ENCODE results near the gene CYSLTR2. TPM values are rescaled to one million over a fixed set of nuclear protein-coding genes. Genes with fewer than 3 reads are reported as not detected.

CYSLTR2 gene
- total RNA-seq, 1 donor from 2014 or later: not detected

DNA sequence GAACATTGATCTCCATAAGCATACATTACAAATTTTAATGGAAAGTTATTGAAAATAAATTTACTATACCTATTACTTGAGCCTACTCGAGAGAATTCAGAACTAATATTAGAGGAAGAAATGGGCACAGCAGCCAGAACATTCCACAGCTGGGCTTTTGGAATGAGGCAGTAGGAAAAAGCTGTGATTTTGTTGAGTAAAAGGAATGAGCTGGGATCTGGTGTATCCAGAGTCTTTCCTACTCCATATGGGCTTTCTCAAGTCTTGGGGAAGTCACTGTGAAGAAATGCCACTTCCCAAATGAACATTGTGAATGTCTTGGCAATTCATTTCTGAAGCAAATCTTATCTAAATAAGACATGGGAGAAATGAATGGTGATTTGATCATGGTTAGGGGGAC lies 93.1 kb downstream of the CYSLTR2 start:
- no peak for DNase-seq

DNA sequence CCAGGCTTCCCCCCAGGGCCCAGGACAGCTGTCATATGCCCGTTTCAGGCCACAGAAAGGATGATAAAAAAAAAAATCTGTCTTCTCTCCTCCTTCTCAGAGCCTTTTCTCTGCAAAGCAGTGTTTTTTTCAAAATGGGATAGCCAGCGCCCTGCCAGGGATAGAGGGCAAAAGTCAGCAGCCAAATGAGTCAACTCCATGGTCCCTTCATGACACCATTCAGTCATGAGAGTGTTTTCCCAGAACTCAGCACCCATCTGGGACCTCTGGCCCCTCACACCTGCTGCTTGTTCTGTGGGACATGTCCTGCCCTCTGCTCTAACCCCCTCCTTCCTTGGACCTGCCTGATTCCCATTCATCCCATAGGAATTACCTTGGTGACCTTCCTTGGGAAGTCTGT lies 95.0 kb downstream of the CYSLTR2 start:
- DNase-seq: no peak

GRCh38 chr13:48749144-48749543 lies 95.4 kb downstream of the CYSLTR2 start:
- no peak for DNase-seq

DNA sequence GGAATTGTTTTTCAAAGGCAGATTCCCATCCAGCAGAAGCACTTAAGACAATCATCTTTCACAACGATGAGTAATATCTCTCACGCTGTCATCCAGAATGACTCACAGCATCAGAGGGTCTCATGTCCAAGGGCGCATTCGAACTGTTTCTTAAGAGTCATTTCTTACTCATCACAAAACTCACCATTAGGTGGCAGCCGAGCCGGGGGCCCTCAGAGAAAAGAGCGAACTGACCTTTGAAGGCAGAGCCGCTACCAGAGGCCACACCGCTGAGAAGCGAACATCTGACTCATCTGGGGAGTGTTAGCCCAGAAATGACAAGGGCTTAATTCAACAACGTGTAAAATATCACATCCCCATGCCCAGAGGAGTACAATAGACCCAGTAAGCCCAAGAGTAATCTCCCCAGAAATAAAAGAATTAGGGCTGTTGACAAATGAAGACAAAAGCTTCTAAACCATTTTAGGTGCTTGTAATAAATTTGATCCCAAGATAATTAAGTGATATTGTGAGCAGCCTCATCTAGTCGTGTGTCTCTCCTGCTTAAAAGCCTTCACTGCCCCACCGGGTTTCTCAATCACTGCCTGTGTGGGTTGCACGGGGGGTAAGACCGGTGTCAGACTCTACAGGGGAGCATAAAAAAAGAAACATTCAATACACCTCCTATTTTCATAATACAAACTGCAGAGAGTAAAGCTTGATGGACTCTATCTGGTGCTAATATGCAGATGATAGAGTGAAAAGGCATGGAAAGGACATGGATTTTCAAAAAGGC lies 96.2 kb downstream of the CYSLTR2 start:
- peak; percentile 84 for DNase-seq

DNA sequence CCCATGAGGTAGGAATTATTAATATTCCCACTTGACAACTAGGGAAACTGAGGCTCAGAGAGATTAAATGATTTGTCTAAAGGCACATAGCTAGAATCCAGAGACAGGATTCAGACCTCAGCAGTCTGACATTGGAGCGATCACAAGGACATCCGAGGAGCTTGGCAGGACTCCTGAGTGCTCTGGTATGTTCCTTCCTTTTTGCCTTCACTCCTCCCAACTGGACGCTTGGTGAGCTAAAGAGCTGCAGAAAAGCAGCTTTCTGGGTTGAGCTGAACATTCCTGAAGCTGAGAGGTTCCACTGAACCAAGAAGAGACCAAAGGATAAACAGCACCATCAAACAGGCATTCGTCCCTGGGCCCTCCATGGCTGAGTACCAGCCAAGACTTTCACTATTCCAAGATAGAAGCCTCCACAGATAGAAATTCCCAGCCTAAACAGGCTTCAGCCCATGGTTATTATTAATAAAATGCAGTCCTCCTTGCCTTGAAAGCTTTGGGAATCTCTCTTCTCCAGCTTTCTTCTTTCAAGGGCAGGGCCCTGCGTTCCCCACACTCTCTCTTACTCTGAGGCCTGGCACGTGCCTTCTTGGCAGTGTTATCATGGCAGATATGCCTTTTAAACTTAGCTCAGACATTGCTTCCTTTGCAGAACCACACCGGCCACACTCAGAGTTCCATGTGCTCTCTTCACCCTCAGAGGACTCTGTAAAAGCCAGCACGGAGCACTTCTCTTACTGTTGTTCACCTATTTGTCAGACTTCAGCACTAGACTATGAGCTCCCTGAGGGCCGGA lies 97.1 kb downstream of the CYSLTR2 start:
- DNase-seq: no peak

GRCh38 chr13:48760626-48761025 lies 106.9 kb downstream of the CYSLTR2 start:
- no peak for DNase-seq

Other genes with a start within 250 kb of the CYSLTR2 start
- gene LPAR6, start 240.8 kb upstream of the CYSLTR2 start, total RNA-seq: 42.5 and 66.2 TPM in 2 replicates
- 19.3 and 24.8 TPM in 2 replicates for gene RCBTB2, start 120.8 kb upstream of the CYSLTR2 start, total RNA-seq